Subcutaneous abdominal adipose tissue (tissue), 5 donors: ENCODE measurements around the gene SEL1L2.

Source experiments
- H3K27ac ChIP-seq: one replicate; pipeline ENCODE4 v1.7.0; 2013; ENCODE audit warnings: low read depth, mild to moderate bottlenecking, inconsistent platforms, low read length, moderate library complexity
- H3K27me3 ChIP-seq, 5 donors: one replicate each; pipeline ENCODE4 v1.7.0; 2013; ENCODE audit warnings: low read length in 5 of 5, inconsistent platforms in 1 of 5; ENCODE audit not compliant: control insufficient read depth in 5 of 5, insufficient read depth in 4 of 5
- H3K36me3 ChIP-seq, 5 donors: one replicate each; pipeline ENCODE4 v1.7.0; 2013; ENCODE audit warnings: low read length in 5 of 5; ENCODE audit not compliant: control insufficient read depth in 5 of 5, insufficient read depth in 5 of 5
- H3K4me1 ChIP-seq, 5 donors: one replicate each; pipeline ENCODE4 v1.7.0; 2013; ENCODE audit warnings: low read length in 5 of 5, mild to moderate bottlenecking in 3 of 5, moderate library complexity in 1 of 5; ENCODE audit not compliant: control insufficient read depth in 5 of 5, insufficient read depth in 5 of 5
- H3K4me3 ChIP-seq, 5 donors: one replicate each; pipeline ENCODE4 v1.7.0; 2013; ENCODE audit warnings: low read length in 5 of 5, low read depth in 1 of 5
- H3K9ac ChIP-seq, 5 donors: one replicate each; pipeline ENCODE4 v1.7.0; 2013; ENCODE audit warnings: low read length in 5 of 5, mild to moderate bottlenecking in 4 of 5, moderate library complexity in 3 of 5
- H3K9me3 ChIP-seq, 5 donors: one replicate each; pipeline ENCODE4 v1.7.0; 2013; ENCODE audit warnings: low read length in 5 of 5; ENCODE audit not compliant: control insufficient read depth in 5 of 5
- donor health status: healthy.
- donor health status: healthy.
- donor health status: healthy.
- donor health status: healthy.
- donor health status: healthy.

Gene SEL1L2

DNA sequence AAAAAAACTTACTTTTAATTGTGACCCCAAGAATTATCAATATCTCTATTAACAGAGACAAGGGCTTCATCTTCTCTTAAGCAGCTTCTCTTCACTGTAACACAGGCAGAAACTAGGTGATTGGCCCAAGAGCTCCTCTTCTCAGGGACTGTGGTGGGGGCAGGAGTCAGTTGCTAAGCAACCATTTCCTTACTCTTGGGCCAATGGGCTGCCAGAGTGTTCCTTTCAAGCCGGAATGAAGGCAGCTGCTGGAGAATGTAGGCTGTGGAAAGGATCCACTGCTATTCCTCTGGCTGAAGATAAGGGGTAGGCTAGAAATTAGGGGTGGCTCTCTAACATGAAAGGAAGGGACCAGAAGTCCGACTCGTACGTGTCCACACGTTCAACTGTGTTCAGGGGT lies at the start of gene SEL1L2:
TSS of gene SEL1L2 (minus strand) at position 150 of the 400 bp plus-strand sequence. CDS start at position 70, 80 bp downstream.
- Histone ChIP-seq H3K4me1 (peaks cover 0 to 8% (median 4%) of the 10 kb centered on the region in 5 donors), H3K9me3 (peaks cover 3 to 23% (median 17%) of the 10 kb centered on the region in 5 donors), H3K4me3 (no peak within 1 kb of the TSS), H3K27me3 (no peaks in the 10 kb centered on the region), H3K27ac (no peak within 1 kb of the TSS), H3K36me3 (no peaks in the 10 kb centered on the region), H3K9ac (no peak within 1 kb of the TSS)

GRCh38 chr20:14036567-14036966 lies 46.2 kb upstream of the SEL1L2 start:
- Histone ChIP-seq H3K27ac (no peak overlapping the region), H3K9me3 (no peaks in the 10 kb centered on the region), H3K4me1 (no peaks in the 10 kb centered on the region), H3K4me3 (no peak overlapping the region), H3K27me3 (no peaks in the 10 kb centered on the region), H3K9ac (no peak overlapping the region), H3K36me3 (no peaks in the 10 kb centered on the region)

DNA sequence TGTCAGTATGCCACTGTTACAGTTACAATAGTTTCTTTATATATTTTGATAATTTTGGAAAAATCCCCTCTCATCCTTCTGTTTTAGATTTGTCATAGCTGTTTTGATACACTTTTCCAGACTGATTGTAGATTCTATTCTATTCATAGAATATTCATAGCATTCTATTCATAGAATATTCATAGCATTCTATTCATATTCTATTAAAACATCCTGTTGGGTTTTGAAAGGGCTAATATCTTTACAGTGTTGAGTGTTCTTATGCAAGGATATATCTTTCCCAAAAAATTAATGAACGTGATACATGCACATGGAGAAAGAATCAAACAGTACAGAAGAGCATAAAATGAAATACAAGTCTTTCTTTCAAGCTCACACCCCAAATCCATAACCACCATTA lies 42.9 kb upstream of the SEL1L2 start:
- Histone ChIP-seq H3K4me1 (no peaks in the 10 kb centered on the region), H3K9ac (no peak overlapping the region), H3K36me3 (no peaks in the 10 kb centered on the region), H3K27me3 (no peaks in the 10 kb centered on the region), H3K27ac (no peak overlapping the region), H3K9me3 (no peaks in the 10 kb centered on the region), H3K4me3 (no peak overlapping the region)

GRCh38 chr20:14030991-14031390 lies 40.6 kb upstream of the SEL1L2 start:
- Histone ChIP-seq H3K27me3 (no peaks in the 10 kb centered on the region), H3K36me3 (no peaks in the 10 kb centered on the region), H3K4me1 (no peaks in the 10 kb centered on the region), H3K9ac (no peak overlapping the region), H3K4me3 (no peak overlapping the region), H3K9me3 (no peaks in the 10 kb centered on the region), H3K27ac (no peak overlapping the region)

- H3K27me3 ChIP-seq, result no peaks in the 10 kb centered on the region
- peaks cover 0 to 19% (median 6%) of the 10 kb centered on the region in 5 donors for H3K9me3 ChIP-seq
- H3K36me3 ChIP-seq, result peaks cover 0 to 3% (median 0%) of the 10 kb centered on the region in 5 donors
- H3K4me1 ChIP-seq, result no peaks in the 10 kb centered on the region
- H3K9ac ChIP-seq, result no peak overlapping the region
- H3K27ac ChIP-seq, result no peak overlapping the region
- H3K4me3 ChIP-seq, result no peak overlapping the region
Observed at GRCh38 chr20:14012671-14013070, 22.3 kb upstream of the SEL1L2 start.

GRCh38 chr20:14009208-14009607 lies 18.8 kb upstream of the SEL1L2 start:
- Histone ChIP-seq H3K4me3 (no peak overlapping the region), H3K36me3 (peaks cover 0 to 6% (median 0%) of the 10 kb centered on the region in 5 donors), H3K27me3 (no peaks in the 10 kb centered on the region), H3K9ac (no peak overlapping the region), H3K9me3 (peaks cover 0 to 12% (median 3%) of the 10 kb centered on the region in 5 donors), H3K27ac (no peak overlapping the region), H3K4me1 (no peaks in the 10 kb centered on the region)

DNA sequence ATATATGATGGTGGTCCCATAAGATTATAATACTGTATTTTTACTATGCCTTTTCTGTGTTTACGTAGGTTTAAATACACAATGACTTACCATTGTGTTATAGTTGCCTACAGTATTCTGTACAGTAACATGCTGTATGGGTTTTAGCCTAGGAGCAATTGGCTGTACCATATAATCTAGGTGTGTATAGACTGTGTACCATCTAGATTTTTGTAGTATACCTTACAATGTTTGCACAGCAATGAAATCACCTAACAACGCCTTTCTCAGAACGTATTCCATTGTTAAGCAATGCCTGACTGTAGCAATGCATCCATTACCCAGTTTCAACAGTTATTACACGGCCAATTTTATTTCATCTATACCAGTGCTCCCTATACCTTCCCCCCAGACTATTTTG lies 15.6 kb upstream of the SEL1L2 start:
- no peak overlapping the region for H3K27ac ChIP-seq
- H3K4me3 ChIP-seq, result no peak overlapping the region
- no peaks in the 10 kb centered on the region for H3K9me3 ChIP-seq
- H3K36me3 ChIP-seq, result peaks cover 0 to 3% (median 0%) of the 10 kb centered on the region in 5 donors
- no peak overlapping the region for H3K9ac ChIP-seq
- H3K4me1 ChIP-seq, result no peaks in the 10 kb centered on the region
- no peaks in the 10 kb centered on the region for H3K27me3 ChIP-seq

DNA sequence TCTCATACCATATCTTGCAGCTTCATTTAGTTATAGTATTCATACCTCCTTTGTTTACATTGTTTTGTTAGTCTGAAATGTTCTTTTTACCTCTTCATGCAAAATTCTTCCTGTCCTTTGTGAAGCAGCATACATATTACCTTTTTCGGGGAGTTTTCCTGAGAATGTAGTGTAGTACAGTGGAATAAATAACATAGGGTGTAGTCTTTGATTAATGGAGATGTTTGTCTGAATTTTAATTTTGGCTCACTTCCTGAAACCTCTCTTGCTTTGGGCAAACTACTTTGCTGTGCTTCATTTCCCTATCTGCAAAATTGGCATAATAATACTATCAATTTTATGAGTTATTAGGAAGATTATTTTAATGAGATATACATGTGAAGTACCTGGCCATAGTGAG lies 10.5 kb upstream of the SEL1L2 start:
- Histone ChIP-seq H3K4me1 (peaks cover 0 to 10% (median 7%) of the 10 kb centered on the region in 5 donors), H3K36me3 (peaks cover 0 to 3% (median 0%) of the 10 kb centered on the region in 5 donors), H3K27ac (no peak overlapping the region), H3K27me3 (no peaks in the 10 kb centered on the region), H3K9me3 (no peaks in the 10 kb centered on the region), H3K4me3 (no peak overlapping the region), H3K9ac (no peak overlapping the region)

DNA sequence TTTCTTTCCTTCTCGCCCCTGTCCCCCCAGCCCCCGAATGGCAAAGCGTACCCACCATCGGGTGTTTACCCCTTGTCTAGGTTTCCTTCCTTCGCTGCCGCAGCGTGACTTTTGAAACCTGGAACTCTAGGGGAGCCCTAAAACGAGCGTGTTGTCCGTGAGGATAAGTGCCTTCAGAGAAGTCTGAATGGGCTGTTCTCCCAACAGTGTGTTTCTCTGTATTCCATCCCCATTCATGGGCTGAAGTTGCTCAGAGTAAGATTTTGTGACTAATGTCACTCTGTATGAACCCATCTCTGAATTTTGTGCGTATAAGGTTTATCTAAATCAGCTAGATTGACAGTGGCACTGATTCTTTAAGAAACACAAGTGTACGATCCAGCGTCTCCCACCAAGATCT lies 5.9 kb upstream of the SEL1L2 start:
- Histone ChIP-seq H3K27me3 (no peaks in the 10 kb centered on the region), H3K4me1 (peaks cover 0 to 21% (median 16%) of the 10 kb centered on the region in 5 donors), H3K9ac (peak overlapping the region in 3 of 5 donors; percentile 51 to 63 (median 53)), H3K36me3 (peaks cover 0 to 2% (median 0%) of the 10 kb centered on the region in 5 donors), H3K27ac (no peak overlapping the region), H3K4me3 (peak overlapping the region; percentile 74 to 86 (median 80)), H3K9me3 (peaks cover 3 to 22% (median 17%) of the 10 kb centered on the region in 5 donors)

- peaks cover 0 to 2% (median 0%) of the 10 kb centered on the region in 5 donors for H3K36me3 ChIP-seq
- H3K27me3 ChIP-seq, result no peaks in the 10 kb centered on the region
- peaks cover 0 to 21% (median 16%) of the 10 kb centered on the region in 5 donors for H3K4me1 ChIP-seq
- peaks cover 3 to 23% (median 17%) of the 10 kb centered on the region in 5 donors for H3K9me3 ChIP-seq
- peak overlapping the region; percentile 74 to 86 (median 80) for H3K4me3 ChIP-seq
- no peak overlapping the region for H3K27ac ChIP-seq
- H3K9ac ChIP-seq, result peak overlapping the region in 3 of 5 donors; percentile 51 to 63 (median 53)
Observed at GRCh38 chr20:13995841-13996240, 5.4 kb upstream of the SEL1L2 start.
